Fibroblast of lung (primary cell): ENCODE results near the gene LIN52.

ENCODE experiments used
- CTCF ChIP-seq, 2 donors: IDR thresholded peaks in 1 of 2; conservative IDR thresholded peaks in 1 of 2; 1 replicate in 1 of 2; 2 replicates in 1 of 2; pipeline ENCODE4 v1.5.1; 2011 to 2012; ENCODE audit warnings: low read length in 2 of 2, control low read depth in 1 of 2, inconsistent platforms in 1 of 2, low read depth in 1 of 2, mild to moderate bottlenecking in 1 of 2
- EZH2 ChIP-seq: IDR thresholded peaks from 2 replicates; pipeline ENCODE4 v1.5.1; 2012; ENCODE audit warnings: low read length, control low read depth, mild to moderate bottlenecking; ENCODE audit errors: missing control alignments

GRCh38 chr14:74140374-74140850 lies 55.7 kb downstream of the LIN52 start:
- no peak for TF ChIP-seq CTCF (conservative IDR thresholded peaks at IDR 0.05 in 1 of 2, IDR thresholded peaks at IDR 0.05 in 1 of 2; ENCODE audit: low read depth in 1 of 2, low read length in 2 of 2)
- no peak for TF ChIP-seq EZH2
